Osteocyte (in vitro differentiated cells): ENCODE results near the gene ANKRD28. TPM values are rescaled to one million over a fixed set of nuclear protein-coding genes. Genes with fewer than 3 reads are reported as not detected.

Source experiments
- DNase-seq: peaks from one replicate; pipeline ENCODE4 v3.0.0; 2021; ENCODE audit warnings: mixed read lengths; ENCODE audit not compliant: unreplicated experiment; ENCODE audit errors: extremely low spot score
- H3K27ac Mint-ChIP-seq: one replicate; pipeline ENCODE4 v1.8.0; 2021; ENCODE audit warnings: mild to moderate bottlenecking, mixed read lengths; ENCODE audit not compliant: unreplicated experiment
- H3K27me3 Mint-ChIP-seq: one replicate; pipeline ENCODE4 v1.8.0; 2021; ENCODE audit warnings: mixed read lengths; ENCODE audit not compliant: unreplicated experiment
- H3K36me3 Mint-ChIP-seq: one replicate; pipeline ENCODE4 v1.8.0; 2021; ENCODE audit warnings: mixed read lengths; ENCODE audit not compliant: unreplicated experiment
- H3K4me1 Mint-ChIP-seq: one replicate; pipeline ENCODE4 v1.8.0; 2021; ENCODE audit warnings: mixed read lengths; ENCODE audit not compliant: unreplicated experiment
- H3K4me3 Mint-ChIP-seq: one replicate; pipeline ENCODE4 v1.8.0; 2021; ENCODE audit warnings: mild to moderate bottlenecking, moderate library complexity, mixed read lengths; ENCODE audit not compliant: unreplicated experiment
- H3K9me3 Mint-ChIP-seq: one replicate; pipeline ENCODE4 v1.8.0; 2021; ENCODE audit warnings: mixed read lengths; ENCODE audit not compliant: unreplicated experiment
- total RNA-seq: library from RNA; stranded (reverse); gene quantifications from 2 replicates; pipeline ENCODE4 v1.2.1, GENCODE V29; 2021
- TF ChIP-seq, protein P1 (sequence below): fragments of 200-600 bp; sonication (generic); IDR thresholded peaks from 2 replicates; pipeline ENCODE4 v1.5.0; 2021; ENCODE audit warnings: antibody characterized with exemption, mild to moderate bottlenecking, moderate library complexity

ANKRD28 gene
- total RNA-seq, 1 donor from 2014 or later = 151 TPM

DNA sequence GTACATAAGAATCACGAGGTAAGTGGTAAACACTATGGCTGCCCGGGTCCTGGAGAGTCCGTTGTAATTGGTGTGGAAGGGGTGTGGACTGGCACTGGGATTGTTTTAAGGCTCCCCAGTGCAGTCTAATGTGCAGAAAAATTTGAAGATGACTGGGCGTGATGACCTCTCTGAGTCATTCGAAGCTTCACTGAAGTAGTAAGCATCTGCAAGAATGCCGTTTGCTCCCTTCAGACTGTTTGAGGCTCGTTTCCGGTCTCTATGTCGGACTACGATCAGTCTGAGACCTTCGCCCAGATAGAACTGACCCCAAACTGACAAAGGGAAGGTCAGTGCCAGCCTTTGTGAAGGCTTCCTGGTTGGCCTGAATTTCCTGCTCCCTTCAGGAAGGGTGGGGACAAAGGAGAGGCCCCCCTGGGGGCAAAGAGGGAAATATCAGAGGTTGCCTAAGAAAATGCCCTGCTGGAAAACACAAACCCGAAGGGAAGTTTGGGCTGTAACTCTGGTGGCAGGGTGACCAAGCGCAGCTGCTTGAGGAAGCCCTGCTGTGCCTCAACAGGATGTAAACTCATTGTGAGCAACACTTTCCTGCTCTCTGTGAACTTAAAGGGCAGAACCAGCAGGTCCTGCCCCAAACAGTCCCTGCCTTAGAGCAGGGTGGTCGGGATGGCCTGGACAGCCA lies 161.6 kb downstream of the ANKRD28 start:
- peak overlapping the region; percentile 96 for H3K27ac Mint-ChIP-seq
- H3K4me1 Mint-ChIP-seq = peaks cover 95% of the 10 kb centered on the region
- no peaks in the 10 kb centered on the region for H3K9me3 Mint-ChIP-seq
- H3K36me3 Mint-ChIP-seq = no peaks in the 10 kb centered on the region
- H3K27me3 Mint-ChIP-seq = no peaks in the 10 kb centered on the region
- TF ChIP-seq, protein P1, sequence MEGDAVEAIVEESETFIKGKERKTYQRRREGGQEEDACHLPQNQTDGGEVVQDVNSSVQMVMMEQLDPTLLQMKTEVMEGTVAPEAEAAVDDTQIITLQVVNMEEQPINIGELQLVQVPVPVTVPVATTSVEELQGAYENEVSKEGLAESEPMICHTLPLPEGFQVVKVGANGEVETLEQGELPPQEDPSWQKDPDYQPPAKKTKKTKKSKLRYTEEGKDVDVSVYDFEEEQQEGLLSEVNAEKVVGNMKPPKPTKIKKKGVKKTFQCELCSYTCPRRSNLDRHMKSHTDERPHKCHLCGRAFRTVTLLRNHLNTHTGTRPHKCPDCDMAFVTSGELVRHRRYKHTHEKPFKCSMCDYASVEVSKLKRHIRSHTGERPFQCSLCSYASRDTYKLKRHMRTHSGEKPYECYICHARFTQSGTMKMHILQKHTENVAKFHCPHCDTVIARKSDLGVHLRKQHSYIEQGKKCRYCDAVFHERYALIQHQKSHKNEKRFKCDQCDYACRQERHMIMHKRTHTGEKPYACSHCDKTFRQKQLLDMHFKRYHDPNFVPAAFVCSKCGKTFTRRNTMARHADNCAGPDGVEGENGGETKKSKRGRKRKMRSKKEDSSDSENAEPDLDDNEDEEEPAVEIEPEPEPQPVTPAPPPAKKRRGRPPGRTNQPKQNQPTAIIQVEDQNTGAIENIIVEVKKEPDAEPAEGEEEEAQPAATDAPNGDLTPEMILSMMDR = no peak
- DNase-seq = no peak
- peak overlapping the region; percentile 46 for H3K4me3 Mint-ChIP-seq

DNA sequence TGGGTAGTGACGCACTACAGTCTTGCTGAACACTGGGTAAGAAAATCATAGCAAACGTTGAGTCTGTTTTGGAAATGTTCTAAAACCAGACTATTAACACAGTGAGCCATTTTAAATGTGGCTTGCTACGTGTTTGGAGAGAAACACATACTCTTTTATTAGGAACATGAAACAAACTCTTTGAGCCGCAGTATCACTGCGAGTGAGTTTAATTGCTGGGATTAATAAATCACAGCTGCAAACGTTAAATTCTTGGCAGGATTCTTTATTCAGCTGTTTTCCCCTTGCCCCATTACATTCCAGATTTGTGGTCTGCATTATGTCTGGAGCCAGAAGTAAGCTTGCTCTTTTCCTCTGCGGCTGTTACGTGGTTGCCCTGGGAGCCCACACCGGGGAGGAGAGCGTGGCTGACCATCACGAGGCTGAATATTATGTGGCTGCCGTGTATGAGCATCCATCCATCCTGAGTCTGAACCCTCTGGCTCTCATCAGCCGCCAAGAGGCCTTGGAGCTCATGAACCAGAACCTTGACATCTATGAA lies 162.6 kb downstream of the ANKRD28 start:
- peak overlapping the region; percentile 96 for H3K27ac Mint-ChIP-seq
- no peak overlapping the region for H3K4me3 Mint-ChIP-seq
- peaks cover 96% of the 10 kb centered on the region for H3K4me1 Mint-ChIP-seq
- no peaks in the 10 kb centered on the region for H3K27me3 Mint-ChIP-seq
- H3K36me3 Mint-ChIP-seq = no peaks in the 10 kb centered on the region
- no peaks in the 10 kb centered on the region for H3K9me3 Mint-ChIP-seq
- no peak for DNase-seq
- TF ChIP-seq, protein P1 = no peak

DNA sequence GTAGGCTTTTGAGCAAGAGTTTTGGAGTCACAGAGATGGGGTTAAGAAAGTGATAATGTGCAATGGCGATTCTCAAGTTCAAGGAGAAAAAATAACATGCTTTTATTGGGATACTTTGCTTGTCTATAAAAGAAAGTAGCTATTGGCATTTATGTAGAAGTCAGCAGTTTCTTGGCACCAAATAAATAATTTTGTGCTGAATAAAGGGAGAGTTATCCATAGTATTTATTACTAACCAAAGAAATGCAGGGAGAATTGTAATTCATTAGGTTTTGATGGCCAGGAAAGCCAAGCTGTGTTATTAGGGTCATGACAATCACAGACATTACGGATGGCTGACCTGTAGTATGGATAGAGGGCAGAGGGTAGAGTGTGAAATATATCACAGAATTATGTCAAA lies 163.1 kb downstream of the ANKRD28 start:
- Mint-ChIP-seq H3K27ac (peak overlapping the region; percentile 96), H3K9me3 (no peaks in the 10 kb centered on the region), H3K4me1 (peaks cover 98% of the 10 kb centered on the region), H3K36me3 (no peaks in the 10 kb centered on the region), H3K4me3 (peak overlapping the region; percentile 9), H3K27me3 (no peaks in the 10 kb centered on the region)
- DNase-seq = no peak
- TF ChIP-seq, protein P1 = no peak

DNA sequence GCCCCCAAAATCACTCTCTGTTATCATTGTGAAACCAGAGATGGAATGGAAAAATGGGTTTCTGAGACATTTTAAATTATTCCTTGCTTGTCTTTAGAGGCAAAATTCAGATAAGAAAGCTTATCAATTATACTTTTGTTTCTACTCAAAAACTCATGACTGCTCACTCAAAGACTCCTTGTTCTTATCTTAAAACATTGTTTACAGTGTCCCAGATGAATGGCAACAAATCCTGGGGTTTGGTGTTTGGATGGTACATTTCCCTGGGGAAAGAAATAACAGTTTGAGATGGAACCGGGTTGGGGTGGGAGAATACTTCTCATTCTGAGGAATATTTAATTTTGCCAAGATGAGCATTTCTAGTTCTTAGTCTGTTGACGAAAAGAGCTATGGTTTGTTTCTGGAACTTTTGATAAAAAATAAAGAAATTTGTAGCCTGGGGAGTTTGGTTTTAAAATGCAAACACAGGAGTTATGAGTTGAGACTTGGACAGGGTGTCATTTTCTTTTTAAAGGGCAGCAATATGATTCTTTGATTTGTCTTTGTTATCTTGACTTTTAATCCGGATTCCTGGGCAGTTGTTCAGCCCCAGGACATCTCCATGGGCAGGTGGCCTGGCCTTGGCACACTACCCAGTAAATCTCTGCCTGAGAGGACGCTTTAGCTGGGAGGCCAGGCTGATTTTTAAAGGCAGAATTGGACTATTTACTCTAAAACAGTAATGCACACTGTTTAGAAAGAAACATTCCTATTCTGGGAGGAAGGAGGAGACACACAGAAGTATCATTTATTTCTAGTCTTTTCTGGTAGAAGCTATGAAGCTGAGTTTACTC lies 163.8 kb downstream of the ANKRD28 start:
- no peaks in the 10 kb centered on the region for H3K36me3 Mint-ChIP-seq
- peak overlapping the region; percentile 10 for H3K4me3 Mint-ChIP-seq
- peak overlapping the region; percentile 96 for H3K27ac Mint-ChIP-seq
- H3K4me1 Mint-ChIP-seq = peaks cover 98% of the 10 kb centered on the region
- H3K27me3 Mint-ChIP-seq = no peaks in the 10 kb centered on the region
- DNase-seq = no peak
- no peaks in the 10 kb centered on the region for H3K9me3 Mint-ChIP-seq
- TF ChIP-seq, protein P1 = no peak

DNA sequence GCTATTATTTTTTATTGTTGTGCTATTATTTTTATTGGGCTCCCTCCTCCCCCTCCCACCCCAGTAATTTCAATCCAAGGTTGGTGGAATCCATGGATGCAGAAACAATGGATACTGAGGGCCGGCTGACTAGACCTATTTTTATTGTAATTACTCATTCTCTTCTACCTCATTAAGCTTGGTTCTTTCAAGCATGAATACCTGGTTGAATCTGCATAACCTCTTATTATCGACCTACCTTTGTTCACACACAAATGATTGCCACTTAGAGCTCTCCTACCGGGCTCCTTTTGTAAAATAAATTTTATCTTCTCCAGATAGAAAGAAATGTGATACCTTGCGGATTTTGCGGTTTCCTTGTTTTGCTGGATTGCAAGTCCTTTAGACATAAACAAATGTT lies 164.6 kb downstream of the ANKRD28 start:
- peak overlapping the region; percentile 96 for H3K27ac Mint-ChIP-seq
- DNase-seq = no peak

More for the DNA sequence above, 164.6 kb downstream of the ANKRD28 start:
- Mint-ChIP-seq H3K9me3 (no peaks in the 10 kb centered on the region), H3K4me3 (no peak overlapping the region), H3K27me3 (no peaks in the 10 kb centered on the region), H3K4me1 (peaks cover 94% of the 10 kb centered on the region), H3K36me3 (no peaks in the 10 kb centered on the region)
- TF ChIP-seq, protein P1 = no peak
